Osteoblast (primary cell): Measurements from ENCODE around the gene ZNF275. TPM values are rescaled to one million over a fixed set of nuclear protein-coding genes. Genes with fewer than 3 reads are reported as not detected.
A peak's percentile ranks its signal among the peaks of the same experiment; 100 is the strongest.
"Not testable (repeated sequence)": the region's sequence is repeated elsewhere in the genome, so short reads cannot be mapped to it uniquely, and the experiment has no call there.

ENCODE experiments used
- DNase-seq: peaks from one replicate; pipeline ENCODE4 v3.0.0; 2011; ENCODE audit warnings: low spot score, mixed read lengths; ENCODE audit not compliant: insufficient read length; ENCODE audit errors: missing footprints
- H2AFZ ChIP-seq: 2 replicates; pipeline ENCODE4 v1.6.0; 2011; ENCODE audit warnings: mild to moderate bottlenecking, low read length
- H3K27ac ChIP-seq: 2 replicates; pipeline ENCODE4 v1.5.1; 2011; ENCODE audit warnings: mild to moderate bottlenecking, low read depth, low read length, moderate library complexity
- H3K27me3 ChIP-seq: 2 replicates; pipeline ENCODE4 v1.6.0; 2012; ENCODE audit warnings: mild to moderate bottlenecking, control low read depth, inconsistent platforms, low read length, moderate library complexity; ENCODE audit not compliant: insufficient read depth
- H3K36me3 ChIP-seq: 2 replicates; pipeline ENCODE4 v1.5.1; 2011; ENCODE audit warnings: mild to moderate bottlenecking, low read length, control low read depth, moderate library complexity; ENCODE audit not compliant: insufficient read depth
- H3K4me1 ChIP-seq: 2 replicates; pipeline ENCODE4 v1.5.1; 2011; ENCODE audit warnings: mild to moderate bottlenecking, low read length, control low read depth, moderate library complexity; ENCODE audit not compliant: insufficient read depth
- H3K4me2 ChIP-seq: 2 replicates; pipeline ENCODE4 v1.6.0; 2011; ENCODE audit warnings: mild to moderate bottlenecking, low read length; ENCODE audit not compliant: insufficient read depth
- H3K4me3 ChIP-seq: fragments of 200-600 bp; sonication (generic); 3 replicates; pipeline ENCODE4 v1.5.1; 2012; ENCODE audit warnings: mild to moderate bottlenecking, low read length, inconsistent platforms; ENCODE audit not compliant: insufficient read depth
- H3K79me2 ChIP-seq: 2 replicates; pipeline ENCODE4 v1.6.0; 2012; ENCODE audit warnings: mild to moderate bottlenecking, low read length, control low read depth, inconsistent platforms; ENCODE audit not compliant: insufficient read depth
- H3K9me3 ChIP-seq: 2 replicates; pipeline ENCODE4 v1.5.1; 2011; ENCODE audit warnings: low read depth, low read length, control low read depth
- H4K20me1 ChIP-seq: 2 replicates; pipeline ENCODE4 v1.6.0; 2012; ENCODE audit warnings: mild to moderate bottlenecking, low read length, control low read depth; ENCODE audit not compliant: insufficient read depth
- CTCF ChIP-seq: IDR thresholded peaks from 2 replicates; pipeline ENCODE4 v1.5.1; 2011; ENCODE audit warnings: mild to moderate bottlenecking, low read depth, low read length, moderate library complexity; ENCODE audit errors: extremely low read depth
- total RNA-seq: library from RNA; depleted of rRNA; stranded (reverse); fragments of >200 nt; gene quantifications from 2 replicates; pipeline ENCODE4 v1.2.3, GENCODE V29; 2012

Gene ZNF275
- total RNA-seq, result 11.2 and 12.1 TPM in 2 replicates

GRCh38 chrX:153333821-153334653 lies at the start of gene ZNF275:
Gene ZNF275, plus strand, starts transcription at chrX:153334153. Its CDS starts 2,527 bp downstream, at chrX:153336680.
- peak within 1 kb of the TSS; percentile 78 for H2AFZ ChIP-seq
- no peak for TF ChIP-seq CTCF
- H3K36me3 ChIP-seq, result peaks cover 8% of the 10 kb centered on the region
- peak within 1 kb of the TSS; percentile 82 for H3K27ac ChIP-seq
- peak; percentile 97 for DNase-seq
- no peaks in the 10 kb centered on the region for H3K9me3 ChIP-seq
- peak within 1 kb of the TSS; percentile 96 for H3K4me2 ChIP-seq
- H4K20me1 ChIP-seq, result peaks cover 12% of the 10 kb centered on the region
- H3K27me3 ChIP-seq, result no peaks in the 10 kb centered on the region
- peaks cover 43% of the 10 kb centered on the region for H3K79me2 ChIP-seq
- peak within 1 kb of the TSS; percentile 81 for H3K4me3 ChIP-seq
- H3K4me1 ChIP-seq, result peaks cover 7% of the 10 kb centered on the region

GRCh38 chrX:153285678-153286077 lies 48.3 kb upstream of the ZNF275 start:
- H3K4me3 ChIP-seq, H3K4me2 ChIP-seq, H3K9me3 ChIP-seq, H4K20me1 ChIP-seq, H3K27ac ChIP-seq, H3K79me2 ChIP-seq, H3K4me1 ChIP-seq, H3K27me3 ChIP-seq, H2AFZ ChIP-seq, H3K36me3 ChIP-seq, DNase-seq: not testable (repeated sequence)

GRCh38 chrX:153288807-153289206 lies 45.1 kb upstream of the ZNF275 start:
- not testable (repeated sequence) for H3K9me3 ChIP-seq, H2AFZ ChIP-seq, H3K36me3 ChIP-seq, H4K20me1 ChIP-seq, H3K27ac ChIP-seq, DNase-seq, H3K4me1 ChIP-seq, H3K4me2 ChIP-seq, H3K27me3 ChIP-seq, H3K79me2 ChIP-seq, H3K4me3 ChIP-seq

GRCh38 chrX:153293485-153294071 lies 40.4 kb upstream of the ZNF275 start:
- H2AFZ ChIP-seq, H3K4me1 ChIP-seq, H3K4me3 ChIP-seq, H3K9me3 ChIP-seq, H4K20me1 ChIP-seq, DNase-seq, H3K79me2 ChIP-seq, H3K36me3 ChIP-seq, H3K27ac ChIP-seq, H3K4me2 ChIP-seq, H3K27me3 ChIP-seq: not testable (repeated sequence)

GRCh38 chrX:153297376-153297775 lies 36.6 kb upstream of the ZNF275 start:
- H3K27ac ChIP-seq, result no peak overlapping the region
- DNase-seq, result no peak
- H3K27me3 ChIP-seq, result no peaks in the 10 kb centered on the region
- no peaks in the 10 kb centered on the region for H3K79me2 ChIP-seq
- no peaks in the 10 kb centered on the region for H3K36me3 ChIP-seq
- no peaks in the 10 kb centered on the region for H3K4me1 ChIP-seq
- H4K20me1 ChIP-seq, result no peaks in the 10 kb centered on the region
- no peaks in the 10 kb centered on the region for H3K9me3 ChIP-seq
- no peak overlapping the region for H3K4me2 ChIP-seq
- no peak overlapping the region for H2AFZ ChIP-seq
- TF ChIP-seq CTCF, result no peak
- no peak overlapping the region for H3K4me3 ChIP-seq
